Effector memory CD4-positive, alpha-beta T cell (primary cell): Measurements from ENCODE around the gene TMED10.

Experiments used
- DNase-seq, 3 donors: peaks; one replicate each; pipeline ENCODE4 v3.0.0-alpha.2; 2020
- H3K27ac ChIP-seq: 2 replicates; pipeline ENCODE4 v1.7.0; 2013; ENCODE audit warnings: mild to moderate bottlenecking, low read length, moderate library complexity; ENCODE audit not compliant: insufficient read depth, poor library complexity, severe bottlenecking
- H3K27me3 ChIP-seq: replicated peaks from 2 replicates; pipeline ENCODE4 v1.7.0; 2013; ENCODE audit warnings: mild to moderate bottlenecking, low read length; ENCODE audit not compliant: insufficient read depth, control insufficient read depth, poor library complexity, severe bottlenecking
- H3K36me3 ChIP-seq: 2 replicates; pipeline ENCODE4 v1.7.0; 2013; ENCODE audit warnings: mild to moderate bottlenecking, low read length, moderate library complexity; ENCODE audit not compliant: control insufficient read depth, insufficient read depth
- H3K4me1 ChIP-seq: 2 replicates; pipeline ENCODE4 v1.7.0; 2013; ENCODE audit warnings: low read length, mild to moderate bottlenecking; ENCODE audit not compliant: control insufficient read depth, insufficient read depth, poor library complexity, severe bottlenecking
- H3K4me3 ChIP-seq: 2 replicates; pipeline ENCODE4 v1.7.0; 2013; ENCODE audit warnings: low read length, low read depth, mild to moderate bottlenecking; ENCODE audit not compliant: insufficient read depth, poor library complexity, severe bottlenecking
- H3K9me3 ChIP-seq: 2 replicates; pipeline ENCODE4 v1.7.0; 2013; ENCODE audit warnings: mild to moderate bottlenecking, low read length, moderate library complexity; ENCODE audit not compliant: control insufficient read depth

TMED10 gene

GRCh38 chr14:75081660-75082229 is 94.7 kb downstream of the TMED10 start:
- Histone ChIP-seq H3K4me3 (no peak overlapping the region), H3K9me3 (no peaks in the 10 kb centered on the region), H3K27me3 (no peaks in the 10 kb centered on the region), H3K36me3 (peaks cover 40% of the 10 kb centered on the region), H3K27ac (no peak overlapping the region), H3K4me1 (no peaks in the 10 kb centered on the region)
- DNase-seq: no peak
